Posterior cingulate gyrus (tissue), 11 donors: Measurements from ENCODE around the gene ATG4C.
A peak's percentile ranks its signal among the peaks of the same experiment; 100 is the strongest.
"Not testable (repeated sequence)": the region's sequence is repeated elsewhere in the genome, so short reads cannot be mapped to it uniquely, and the experiment has no call there.

ENCODE experiments used
- DNase-seq, 10 donors: peaks; one replicate each; pipeline versions ENCODE4 v3.0.0 to v3.0.0-alpha.2; 2020 to 2021; ENCODE audit warnings: mixed read lengths in 3 of 10
- intact Hi-C: fragments of 100-400 bp; cut with DNase I; formaldehyde crosslinking; loops from one replicate; pipeline ENCODE4 v1.15.1; 2023

The ATG4C gene

GRCh38 chr1:62772607-62773295, 11.2 kb upstream of the ATG4C start:
- intact Hi-C loops: no loop called here
- no peak for DNase-seq

- DNase-seq: no peak
- intact Hi-C loops: no loop called here
These were observed 9.9 kb upstream of the ATG4C start for GRCh38 chr1:62774006-62774405.

- intact Hi-C loops: loop anchor here (5.0 kb wide), 1 partner anchor 47 kb away; no protein-coding TSS in a partner anchor
These were observed 8.8 kb upstream of the ATG4C start for GRCh38 chr1:62774971-62775595.

GRCh38 chr1:62778208-62778607, 5.7 kb upstream of the ATG4C start:
- DNase-seq: no peak
- intact Hi-C loops: loop anchor here (5.0 kb wide), 1 partner anchor 44 kb away; no protein-coding TSS in a partner anchor

More at GRCh38 chr1:62774971-62775595, 8.8 kb upstream of the ATG4C start:
- no peak for DNase-seq

GRCh38 chr1:62781841-62782543, 1.9 kb upstream of the ATG4C start:
- DNase-seq: no peak
- intact Hi-C loops: loop anchor here (5.0 kb wide), 1 partner anchor 345 kb away; the partner anchor contains the start of gene USP1

- DNase-seq: peak in 3 of 10 donors; percentile 56 to 86 (median 75)
- intact Hi-C loops: loop anchor here (5.0 kb wide), 1 partner anchor 345 kb away; the partner anchor contains the start of gene USP1
These were observed 1.3 kb upstream of the ATG4C start for GRCh38 chr1:62782544-62783212.

- intact Hi-C loops: loop anchor here (5.0 kb wide), 1 partner anchor 347 kb away; the partner anchor contains the start of gene USP1
- DNase-seq: no peak
These were observed 805 bp downstream of the ATG4C start for GRCh38 chr1:62784509-62785365.

- intact Hi-C loops: no loop called here
These were observed 6.8 kb downstream of the ATG4C start for GRCh38 chr1:62790716-62791115.

GRCh38 chr1:62794053-62794452, 10.1 kb downstream of the ATG4C start:
- intact Hi-C loops: no loop called here
- no peak for DNase-seq

More at GRCh38 chr1:62790716-62791115, 6.8 kb downstream of the ATG4C start:
- DNase-seq: no peak

GRCh38 chr1:62796221-62796620, 12.3 kb downstream of the ATG4C start:
- no peak for DNase-seq

GRCh38 chr1:62799688-62800087, 15.8 kb downstream of the ATG4C start:
- intact Hi-C loops: no loop called here
- DNase-seq: no peak

More at GRCh38 chr1:62796221-62796620, 12.3 kb downstream of the ATG4C start:
- intact Hi-C loops: no loop called here

GRCh38 chr1:62800281-62800680, 16.3 kb downstream of the ATG4C start:
- intact Hi-C loops: no loop called here

GRCh38 chr1:62800825-62801306, 16.9 kb downstream of the ATG4C start:
- intact Hi-C loops: no loop called here

More at GRCh38 chr1:62800281-62800680, 16.3 kb downstream of the ATG4C start:
- DNase-seq: no peak

GRCh38 chr1:62809788-62810187, 25.9 kb downstream of the ATG4C start:
- DNase-seq: no peak
- intact Hi-C loops: no loop called here

More at GRCh38 chr1:62800825-62801306, 16.9 kb downstream of the ATG4C start:
- DNase-seq: no peak

GRCh38 chr1:62810420-62811274, 26.7 kb downstream of the ATG4C start:
- no peak for DNase-seq

GRCh38 chr1:62823556-62823955, 39.6 kb downstream of the ATG4C start:
- intact Hi-C loops: loop anchor here (5.0 kb wide), 1 partner anchor 46 kb away; no protein-coding TSS in a partner anchor
- no peak for DNase-seq

More at GRCh38 chr1:62810420-62811274, 26.7 kb downstream of the ATG4C start:
- intact Hi-C loops: no loop called here

- intact Hi-C loops: no loop called here
- no peak for DNase-seq
These were observed 43.0 kb downstream of the ATG4C start for GRCh38 chr1:62826901-62827300.

- DNase-seq, intact Hi-C loops: not testable (repeated sequence)
These were observed 43.9 kb downstream of the ATG4C start for GRCh38 chr1:62827786-62828185.
